ENCODE results near the gene CFAP46. TPM values are rescaled to one million over a fixed set of nuclear protein-coding genes. Genes with fewer than 3 reads are reported as not detected.

CFAP46 gene
- total and polyA plus RNA-seq, 2 of the 4 experiments (the other 2 are of a cell fraction), result 1.3 to 1.8 TPM

- H3K9me1 ChIP-seq (ENCODE audit: insufficient read depth, low read length), result no peaks in the 10 kb centered on the region
- no peak overlapping the region for H2BK15ac ChIP-seq (ENCODE audit: low read depth, low read length)
- no peak overlapping the region for H3K56ac ChIP-seq (ENCODE audit: extremely low read depth, insufficient read depth, low read length)
- WGBS, 2 experiments (ENCODE audit: extremely low coverage in 2 of 2, insufficient read length in 1 of 2), result 84% methylated on average over 8 of the region's 21 CpGs; no CpG with 5 or more reads in 1 of the 2 experiments
- H2BK120ac ChIP-seq (ENCODE audit: low read depth, low read length), result no peak overlapping the region
- H4K5ac ChIP-seq (ENCODE audit: low read depth, low read length), result no peak overlapping the region
- BruUV-seq (replicated peaks), result no TSS peak
- no peak overlapping the region for H2BK20ac ChIP-seq (ENCODE audit: low read depth, low read length)
- no peaks in the 10 kb centered on the region for H3K79me1 ChIP-seq (ENCODE audit: low read depth in 1 of 2, low read length in 2 of 2)
- H3K4me3 ChIP-seq (ENCODE audit: insufficient read depth, low read depth, low read length), result no peak overlapping the region
- H3K27me3 ChIP-seq (ENCODE audit: control insufficient read depth, insufficient read depth, low read length), result peaks cover 16% of the 10 kb centered on the region; the same call in 1 of the 2 replicates
- H3K27ac ChIP-seq (ENCODE audit: insufficient read depth, low read length), result no peak overlapping the region
- no peak overlapping the region for H3K4ac ChIP-seq (ENCODE audit: low read depth, low read length)
- H3K18ac ChIP-seq (ENCODE audit: low read depth, low read length), result no peak overlapping the region
- ATAC-seq (ENCODE audit: low read depth) (no peak), DNase-seq (no peak)
- no peak overlapping the region for H2BK5ac ChIP-seq (ENCODE audit: low read depth, low read length, poor library complexity, severe bottlenecking)
- H2AFZ ChIP-seq (replicated peaks; ENCODE audit: low read length, poor library complexity), result no peak overlapping the region
- no peak overlapping the region for H3K14ac ChIP-seq (replicated peaks; ENCODE audit: low read depth, low read length)
- no peak overlapping the region for H3K9ac ChIP-seq (ENCODE audit: low read depth, low read length)
- POLR2A ChIA-PET (ENCODE audit: unreplicated experiment), result interaction anchor here (0.6 to 0.7 kb wide), 2 partner anchors 23 to 172 kb away, joined by 5 to 8 read pairs; no protein-coding TSS in a partner anchor
- H3K9me3 ChIP-seq (ENCODE audit: control insufficient read depth, insufficient read depth, low read length), result peaks cover 5% of the 10 kb centered on the region
- H3K36me3 ChIP-seq (ENCODE audit: control insufficient read depth, insufficient read depth, low read length), result no peaks in the 10 kb centered on the region
- in situ Hi-C loops (cut with MboI; ENCODE audit: low sequenced_read_pairs) (no loop called here), dilution Hi-C loops (cut with HindIII; ENCODE audit: low sequenced_read_pairs, unreplicated experiment) (no loop called here), intact Hi-C loops (cut with micrococcal nuclease) (no loop called here)
- no peak overlapping the region for H3K4me2 ChIP-seq (ENCODE audit: low read depth, low read length)
- H2AK5ac ChIP-seq (ENCODE audit: low read depth, low read length), result no peak overlapping the region
- H4K20me1 ChIP-seq (ENCODE audit: insufficient read depth, low read length), result no peaks in the 10 kb centered on the region
- TF ChIP-seq SMC3 (IDR thresholded peaks at IDR 0.05; ENCODE audit: low read depth, low read length), result no peak
- TF ChIP-seq CTCF (conservative IDR thresholded peaks at IDR 0.05; ENCODE audit: low read depth, low read length), result no peak
- no peak for TF ChIP-seq POLR2A (IDR thresholded peaks at IDR 0.05; ENCODE audit: low read depth, low read length)
- TF ChIP-seq MAZ (IDR thresholded peaks at IDR 0.05; ENCODE audit: borderline replicate concordance, low read depth, low read length), result no peak
- TF ChIP-seq USF2 (IDR thresholded peaks at IDR 0.05; ENCODE audit: low read depth, low read length), result no peak
- TF ChIP-seq RCOR1 (IDR thresholded peaks at IDR 0.05; ENCODE audit: insufficient replicate concordance, low read length), result no peak
- no peak for TF ChIP-seq RFX5 (IDR thresholded peaks at IDR 0.05; ENCODE audit: low read depth, low read length)
- TF ChIP-seq, protein P1, sequence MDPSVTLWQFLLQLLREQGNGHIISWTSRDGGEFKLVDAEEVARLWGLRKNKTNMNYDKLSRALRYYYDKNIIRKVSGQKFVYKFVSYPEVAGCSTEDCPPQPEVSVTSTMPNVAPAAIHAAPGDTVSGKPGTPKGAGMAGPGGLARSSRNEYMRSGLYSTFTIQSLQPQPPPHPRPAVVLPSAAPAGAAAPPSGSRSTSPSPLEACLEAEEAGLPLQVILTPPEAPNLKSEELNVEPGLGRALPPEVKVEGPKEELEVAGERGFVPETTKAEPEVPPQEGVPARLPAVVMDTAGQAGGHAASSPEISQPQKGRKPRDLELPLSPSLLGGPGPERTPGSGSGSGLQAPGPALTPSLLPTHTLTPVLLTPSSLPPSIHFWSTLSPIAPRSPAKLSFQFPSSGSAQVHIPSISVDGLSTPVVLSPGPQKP (IDR thresholded peaks at IDR 0.05; ENCODE audit: borderline replicate concordance, low read depth, low read length), result no peak
- no peak for TF ChIP-seq CEBPB (IDR thresholded peaks at IDR 0.05; ENCODE audit: low read depth, low read length)
- TF ChIP-seq BHLHE40 (IDR thresholded peaks at IDR 0.05; ENCODE audit: low read depth, low read length), result no peak
- TF ChIP-seq RAD21 (IDR thresholded peaks at IDR 0.05; ENCODE audit: low read length), result no peak
- TF ChIP-seq FOS (IDR thresholded peaks at IDR 0.05; ENCODE audit: low read depth, low read length), result no peak
- no peak for TF ChIP-seq CHD1 (IDR thresholded peaks at IDR 0.05; ENCODE audit: low read depth, low read length)
- no peak for TF ChIP-seq MXI1 (IDR thresholded peaks at IDR 0.05; ENCODE audit: borderline replicate concordance, low read depth, low read length)
- no peak for TF ChIP-seq NFE2L2 (IDR thresholded peaks at IDR 0.05; ENCODE audit: low read depth, low read length)
- no peak overlapping the region for H2AK9ac ChIP-seq (replicated peaks; ENCODE audit: low read depth, low read length, poor library complexity)
- H3K23ac ChIP-seq (ENCODE audit: low read depth, low read length), result no peak overlapping the region
- H4K91ac ChIP-seq (ENCODE audit: insufficient read depth, low read depth, low read length), result no peak overlapping the region
- CTCF ChIA-PET, result no interaction called here
- H3K4me1 ChIP-seq (ENCODE audit: control insufficient read depth, insufficient read depth, low read length), result no peaks in the 10 kb centered on the region
- no peak overlapping the region for H4K8ac ChIP-seq (ENCODE audit: low read depth in 2 of 2, low read length in 2 of 2)
Observed at GRCh38 chr10:132798403-132798802, 144.0 kb downstream of the CFAP46 start.
